Mesenchymal stem cell (in vitro differentiated cells and primary cell): ENCODE measurements around the gene RASGRF2.

Source experiments
- DNase-seq: peaks from one replicate; pipeline ENCODE4 v3.0.0-alpha.2; 2013
- H2AFZ ChIP-seq: one replicate; pipeline ENCODE4 v1.6.1; 2013; ENCODE audit warnings: low read depth, mild to moderate bottlenecking, control low read depth, inconsistent platforms, low read length, moderate library complexity
- H2AK5ac ChIP-seq: 2 replicates; pipeline ENCODE4 v1.6.1; 2013; ENCODE audit warnings: low read length, moderate library complexity, mild to moderate bottlenecking, inconsistent platforms; ENCODE audit not compliant: severe bottlenecking
- H2BK120ac ChIP-seq: one replicate; pipeline ENCODE4 v1.6.1; 2013; ENCODE audit warnings: low read depth, mild to moderate bottlenecking, inconsistent platforms, low read length, moderate library complexity
- H2BK12ac ChIP-seq, 2 experiments: one replicate each; pipeline ENCODE4 v1.6.1; 2013; ENCODE audit warnings: inconsistent platforms in 2 of 2, low read length in 2 of 2, mild to moderate bottlenecking in 2 of 2, moderate library complexity in 2 of 2, control low read depth in 1 of 2
- H2BK15ac ChIP-seq: one replicate; pipeline ENCODE4 v1.6.1; 2013; ENCODE audit warnings: mild to moderate bottlenecking, low read depth, inconsistent platforms; ENCODE audit not compliant: poor library complexity, severe bottlenecking
- H2BK5ac ChIP-seq: 2 replicates; pipeline ENCODE4 v1.6.1; 2013; ENCODE audit warnings: low read depth, mild to moderate bottlenecking, low read length, control low read depth, inconsistent platforms; ENCODE audit not compliant: poor library complexity, severe bottlenecking
- H3K14ac ChIP-seq, 2 experiments: one replicate each; pipeline ENCODE4 v1.6.1; 2013; ENCODE audit warnings: inconsistent platforms in 2 of 2, low read length in 2 of 2, control low read depth in 1 of 2, mild to moderate bottlenecking in 1 of 2, moderate library complexity in 1 of 2
- H3K18ac ChIP-seq, 2 experiments: one replicate each; pipeline ENCODE4 v1.6.1; 2013; ENCODE audit warnings: inconsistent platforms in 2 of 2, low read length in 2 of 2, control low read depth in 1 of 2, low read depth in 1 of 2, mild to moderate bottlenecking in 1 of 2
- H3K23ac ChIP-seq, 2 experiments: one replicate each; pipeline ENCODE4 v1.6.1; 2013; ENCODE audit warnings: inconsistent platforms in 2 of 2, low read length in 2 of 2, mild to moderate bottlenecking in 2 of 2, moderate library complexity in 2 of 2, control low read depth in 1 of 2
- H3K27ac ChIP-seq: 2 replicates; pipeline ENCODE4 v1.5.1; 2013; ENCODE audit warnings: mild to moderate bottlenecking, moderate library complexity, low read length, control low read depth, inconsistent platforms; ENCODE audit not compliant: poor library complexity, severe bottlenecking
- H3K27me3 ChIP-seq, 2 experiments: 2 replicates each; pipeline versions ENCODE4 v1.6.1 to v1.7.0; 2013; ENCODE audit warnings: low read length in 2 of 2, mild to moderate bottlenecking in 2 of 2, moderate library complexity in 2 of 2, control low read depth in 1 of 2, inconsistent platforms in 1 of 2; ENCODE audit not compliant: control insufficient read depth in 1 of 2, insufficient read depth in 1 of 2
- H3K36me3 ChIP-seq, 2 experiments: 2 replicates each; pipeline versions ENCODE4 v1.6.1 to v1.7.0; 2013; ENCODE audit warnings: low read length in 2 of 2, control low read depth in 1 of 2, inconsistent platforms in 1 of 2, low read depth in 1 of 2, mild to moderate bottlenecking in 1 of 2; ENCODE audit not compliant: insufficient read depth in 2 of 2, control insufficient read depth in 1 of 2
- H3K4ac ChIP-seq, 2 experiments: one replicate each; pipeline ENCODE4 v1.6.1; 2013; ENCODE audit warnings: inconsistent platforms in 2 of 2, low read length in 2 of 2, mild to moderate bottlenecking in 2 of 2, moderate library complexity in 2 of 2, control low read depth in 1 of 2, low read depth in 1 of 2
- H3K4me1 ChIP-seq: 2 replicates; pipeline ENCODE4 v1.6.1; 2013; ENCODE audit warnings: low read depth, low read length, control low read depth; ENCODE audit not compliant: control insufficient read depth, insufficient read depth
- H3K4me2 ChIP-seq: 2 replicates; pipeline ENCODE4 v1.6.1; 2013; ENCODE audit warnings: low read length, mild to moderate bottlenecking, inconsistent platforms; ENCODE audit not compliant: poor library complexity, severe bottlenecking
- H3K4me3 ChIP-seq, 2 experiments: 2 replicates each; pipeline versions ENCODE4 v1.5.1 to v1.7.0; 2013; ENCODE audit warnings: low read length in 2 of 2, mild to moderate bottlenecking in 2 of 2, control low read depth in 1 of 2, low read depth in 1 of 2; ENCODE audit not compliant: insufficient read depth in 1 of 2
- H3K79me1 ChIP-seq: replicated peaks from 2 replicates; pipeline ENCODE4 v1.6.1; 2013; ENCODE audit warnings: mild to moderate bottlenecking, control low read depth, low read length, inconsistent platforms; ENCODE audit not compliant: poor library complexity, severe bottlenecking
- H3K9ac ChIP-seq: 2 replicates; pipeline ENCODE4 v1.7.0; 2013; ENCODE audit warnings: mild to moderate bottlenecking, low read length, moderate library complexity
- H3K9me3 ChIP-seq: 2 replicates; pipeline ENCODE4 v1.7.0; 2013; ENCODE audit warnings: mild to moderate bottlenecking, low read length; ENCODE audit not compliant: control insufficient read depth
- H4K8ac ChIP-seq: one replicate; pipeline ENCODE4 v1.6.1; 2013; ENCODE audit warnings: inconsistent platforms, mild to moderate bottlenecking, low read length, moderate library complexity
- H4K91ac ChIP-seq: one replicate; pipeline ENCODE4 v1.6.1; 2013; ENCODE audit warnings: mild to moderate bottlenecking, low read length, inconsistent platforms
- WGBS: methylation state at CpG from one replicate; pipeline ENCODE4 v1.1.7; 2013; ENCODE audit warnings: mixed read lengths; 5-methylcytosine and 5-hydroxymethylcytosine counted together

RASGRF2 gene

GRCh38 chr5:81164936-81165335 is 204.8 kb downstream of the RASGRF2 start:
- Histone ChIP-seq H3K9me3 (no peaks in the 10 kb centered on the region), H3K18ac (no peak overlapping the region), H2BK12ac (no peak overlapping the region), H3K27ac (peak overlapping the region; percentile 83), H2BK15ac (no peak overlapping the region), H3K36me3 (no peaks in the 10 kb centered on the region), H3K9ac (no peak overlapping the region), H2AFZ (no peak overlapping the region), H3K4me1 (peaks cover 5% of the 10 kb centered on the region), H4K91ac (no peak overlapping the region), H2BK120ac (no peak overlapping the region), H3K27me3 (peaks cover 0 to 5% of the 10 kb centered on the region in 2 experiments), H3K4ac (no peak overlapping the region), H3K79me1 (no peaks in the 10 kb centered on the region), H3K14ac (no peak overlapping the region), H4K8ac (no peak overlapping the region), H3K4me3 (no peak overlapping the region), H2AK5ac (no peak overlapping the region), H3K23ac (no peak overlapping the region), H3K4me2 (no peak overlapping the region), H2BK5ac (no peak overlapping the region)
- DNase-seq: peak; percentile 67
- WGBS: 81% methylated on average over 9 of the region's 9 CpGs

GRCh38 chr5:81165493-81166119 is 205.4 kb downstream of the RASGRF2 start:
- Histone ChIP-seq H4K8ac (peak overlapping the region; percentile 46), H2BK120ac (no peak overlapping the region), H3K4me3 (no peak overlapping the region), H2AK5ac (peak overlapping the region; percentile 63), H3K27ac (peak overlapping the region; percentile 83), H3K4ac (peak overlapping the region; percentile 15 to 59), H3K79me1 (no peaks in the 10 kb centered on the region), H4K91ac (no peak overlapping the region), H3K4me1 (peaks cover 5% of the 10 kb centered on the region), H3K23ac (no peak overlapping the region), H3K14ac (no peak overlapping the region), H3K9ac (no peak overlapping the region), H2AFZ (no peak overlapping the region), H3K18ac (no peak overlapping the region), H2BK5ac (no peak overlapping the region), H3K9me3 (no peaks in the 10 kb centered on the region), H3K27me3 (peaks cover 0 to 5% of the 10 kb centered on the region in 2 experiments), H2BK12ac (peak overlapping the region in 1 of 2 experiments; percentile 61), H3K4me2 (no peak overlapping the region), H2BK15ac (no peak overlapping the region), H3K36me3 (no peaks in the 10 kb centered on the region)
- 45% methylated on average over 3 of the region's 3 CpGs for WGBS
- peak; percentile 65 for DNase-seq

- Histone ChIP-seq H3K27me3 (peaks cover 0 to 5% of the 10 kb centered on the region in 2 experiments), H2BK120ac (no peak overlapping the region), H3K4me1 (peaks cover 5% of the 10 kb centered on the region), H3K14ac (no peak overlapping the region), H4K8ac (no peak overlapping the region), H2BK12ac (no peak overlapping the region), H3K4ac (no peak overlapping the region), H3K18ac (no peak overlapping the region), H2AK5ac (no peak overlapping the region), H3K4me3 (no peak overlapping the region), H3K23ac (no peak overlapping the region), H3K36me3 (no peaks in the 10 kb centered on the region), H3K27ac (no peak overlapping the region), H2BK5ac (no peak overlapping the region), H3K4me2 (no peak overlapping the region), H2AFZ (no peak overlapping the region), H3K9me3 (no peaks in the 10 kb centered on the region), H2BK15ac (no peak overlapping the region), H4K91ac (no peak overlapping the region), H3K79me1 (no peaks in the 10 kb centered on the region), H3K9ac (no peak overlapping the region)
- no peak for DNase-seq
- WGBS: 99% methylated on average over 5 of the region's 6 CpGs
Observed at GRCh38 chr5:81166430-81166829, 206.3 kb downstream of the RASGRF2 start.

DNA sequence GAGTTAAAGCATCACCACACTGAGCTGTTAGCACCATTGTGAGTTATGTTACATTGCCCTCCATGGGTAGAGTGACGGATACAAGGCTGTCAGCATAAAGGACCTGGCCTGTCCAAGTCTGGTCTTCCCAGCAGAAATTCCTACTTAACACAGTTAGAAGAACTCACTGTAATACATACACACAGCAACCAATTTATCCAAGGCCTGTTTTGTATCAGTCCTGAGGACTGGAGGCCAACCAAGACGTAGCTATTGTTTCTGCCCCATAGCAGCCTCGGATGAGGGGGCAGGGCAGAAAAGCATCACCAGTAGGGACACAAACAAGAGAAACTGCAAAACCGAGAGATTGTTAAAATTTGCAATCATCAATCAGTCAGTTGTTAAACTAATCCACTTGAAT is 206.9 kb downstream of the RASGRF2 start:
- Histone ChIP-seq H3K9ac (no peak overlapping the region), H3K9me3 (no peaks in the 10 kb centered on the region), H3K4me3 (no peak overlapping the region), H2BK15ac (no peak overlapping the region), H2BK12ac (no peak overlapping the region), H3K4ac (no peak overlapping the region), H3K23ac (no peak overlapping the region), H3K14ac (no peak overlapping the region), H4K8ac (no peak overlapping the region), H2BK120ac (no peak overlapping the region), H3K79me1 (no peaks in the 10 kb centered on the region), H3K36me3 (no peaks in the 10 kb centered on the region), H2AFZ (no peak overlapping the region), H4K91ac (no peak overlapping the region), H3K18ac (no peak overlapping the region), H2AK5ac (peak overlapping the region; percentile 31), H3K27me3 (peaks cover 0 to 5% of the 10 kb centered on the region in 2 experiments), H3K4me2 (no peak overlapping the region), H2BK5ac (no peak overlapping the region), H3K4me1 (peaks cover 5% of the 10 kb centered on the region), H3K27ac (no peak overlapping the region)
- 72% methylated on average over 4 of the region's 4 CpGs for WGBS
- no peak for DNase-seq
